ENCODE results near the gene S1PR4. TPM values are rescaled to one million over a fixed set of nuclear protein-coding genes. Genes with fewer than 3 reads are reported as not detected.

S1PR4 gene
- total RNA-seq (under 1 TPM; 0.33 to 0.96 (median 0.74) TPM), polyA plus RNA-seq (0.97 TPM)
- long read RNA-seq, donor 1, partial matches to known transcripts = 0 of 4 reads
- long read RNA-seq, donor 1, other reads (novel, unspliced or antisense) = 0 of 4 reads
- long read RNA-seq, donor 2 = 0 reads
- long read RNA-seq, donor 3 = 0 reads
- long read RNA-seq, donor 4 = 0 reads

DNA sequence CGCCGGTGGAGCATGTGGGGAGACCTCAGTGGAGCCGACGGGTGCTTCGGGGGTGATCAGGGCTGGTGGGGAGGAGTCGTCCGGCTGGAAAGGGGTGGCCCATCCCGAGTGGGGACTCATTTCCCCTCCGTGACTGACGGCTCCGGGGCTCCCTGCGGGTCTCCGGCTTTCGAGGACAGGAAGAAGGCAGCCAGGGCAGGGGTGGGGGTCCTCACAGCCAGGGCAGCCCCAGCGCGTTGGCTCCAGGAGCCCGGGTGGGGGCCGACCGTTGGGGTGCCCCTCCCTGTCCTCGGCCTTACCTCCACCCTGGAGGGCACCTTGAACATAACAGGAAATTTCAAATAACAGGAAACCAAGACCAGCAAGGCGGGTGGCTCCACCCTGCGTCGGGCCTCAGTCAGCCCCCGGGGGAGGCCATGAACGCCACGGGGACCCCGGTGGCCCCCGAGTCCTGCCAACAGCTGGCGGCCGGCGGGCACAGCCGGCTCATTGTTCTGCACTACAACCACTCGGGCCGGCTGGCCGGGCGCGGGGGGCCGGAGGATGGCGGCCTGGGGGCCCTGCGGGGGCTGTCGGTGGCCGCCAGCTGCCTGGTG, at the start of gene S1PR4:
Gene S1PR4 (plus strand): TSS at position 393 of the 596 bp plus-strand sequence. CDS start 24 bp downstream, at position 417.
- DNase-seq (peak in 1 of 3 donors; percentile 63), ATAC-seq (peak; percentile 25 to 49)
- no peak within 1 kb of the TSS for H3K27ac ChIP-seq (ENCODE audit: low read length)
- H3K27me3 ChIP-seq (ENCODE audit: control insufficient read depth, insufficient read depth) = no peaks in the 10 kb centered on the region
- no peaks in the 10 kb centered on the region for H3K4me1 ChIP-seq (ENCODE audit: control insufficient read depth, insufficient read depth, low read length)
- no peaks in the 10 kb centered on the region for H3K9me3 ChIP-seq (ENCODE audit: control insufficient read depth, low read length)
- intact Hi-C loops (cut with DNase I) = no loop called here
- 59% methylated on average over 42 of the region's 42 CpGs for WGBS
- no peak within 1 kb of the TSS for H3K4me3 ChIP-seq (ENCODE audit: low read length)

DNA sequence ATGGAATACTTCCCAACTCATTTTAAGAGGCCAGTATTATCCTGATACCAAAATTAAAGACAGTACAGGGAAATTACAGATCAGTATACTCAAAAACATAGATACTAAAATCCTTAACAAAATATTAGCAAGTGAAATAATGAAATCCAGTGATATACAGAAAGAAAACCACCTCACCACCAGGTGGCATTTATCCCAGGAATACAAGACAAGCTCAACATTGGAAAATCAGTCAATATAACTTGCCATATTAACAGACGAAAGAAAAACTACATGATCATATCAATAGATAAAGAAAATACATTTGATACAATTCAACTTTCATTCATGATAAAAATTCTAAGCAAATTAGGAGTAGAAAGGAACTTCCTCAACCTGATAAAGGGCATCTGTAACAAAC, 49.5 kb upstream of the S1PR4 start:
- ATAC-seq (no peak), DNase-seq (no peak)
- Histone ChIP-seq H3K4me3 (ENCODE audit: low read length) (no peak overlapping the region), H3K9me3 (ENCODE audit: control insufficient read depth, low read length) (no peaks in the 10 kb centered on the region), H3K4me1 (ENCODE audit: control insufficient read depth, insufficient read depth, low read length) (no peaks in the 10 kb centered on the region), H3K27ac (ENCODE audit: low read length) (no peak overlapping the region), H3K27me3 (ENCODE audit: control insufficient read depth, insufficient read depth) (no peaks in the 10 kb centered on the region)
- intact Hi-C loops (cut with DNase I) = loop anchor here in 1 of 4 donors (2.0 kb wide), 1 partner anchor 34 kb away; no protein-coding TSS in a partner anchor
- 25% methylated on average over 1 of the region's 1 CpG for WGBS

GRCh38 chr19:3131168-3131567, 47.4 kb upstream of the S1PR4 start:
- WGBS = 96% methylated on average over 24 of the region's 24 CpGs
- intact Hi-C loops (cut with DNase I) = no loop called here
- Histone ChIP-seq H3K4me3 (ENCODE audit: low read length) (no peak overlapping the region), H3K9me3 (ENCODE audit: control insufficient read depth, low read length) (no peaks in the 10 kb centered on the region), H3K27ac (ENCODE audit: low read length) (no peak overlapping the region), H3K4me1 (ENCODE audit: control insufficient read depth, insufficient read depth, low read length) (no peaks in the 10 kb centered on the region), H3K27me3 (ENCODE audit: control insufficient read depth, insufficient read depth) (no peaks in the 10 kb centered on the region)
- ATAC-seq = no peak
- DNase-seq = no peak

DNA sequence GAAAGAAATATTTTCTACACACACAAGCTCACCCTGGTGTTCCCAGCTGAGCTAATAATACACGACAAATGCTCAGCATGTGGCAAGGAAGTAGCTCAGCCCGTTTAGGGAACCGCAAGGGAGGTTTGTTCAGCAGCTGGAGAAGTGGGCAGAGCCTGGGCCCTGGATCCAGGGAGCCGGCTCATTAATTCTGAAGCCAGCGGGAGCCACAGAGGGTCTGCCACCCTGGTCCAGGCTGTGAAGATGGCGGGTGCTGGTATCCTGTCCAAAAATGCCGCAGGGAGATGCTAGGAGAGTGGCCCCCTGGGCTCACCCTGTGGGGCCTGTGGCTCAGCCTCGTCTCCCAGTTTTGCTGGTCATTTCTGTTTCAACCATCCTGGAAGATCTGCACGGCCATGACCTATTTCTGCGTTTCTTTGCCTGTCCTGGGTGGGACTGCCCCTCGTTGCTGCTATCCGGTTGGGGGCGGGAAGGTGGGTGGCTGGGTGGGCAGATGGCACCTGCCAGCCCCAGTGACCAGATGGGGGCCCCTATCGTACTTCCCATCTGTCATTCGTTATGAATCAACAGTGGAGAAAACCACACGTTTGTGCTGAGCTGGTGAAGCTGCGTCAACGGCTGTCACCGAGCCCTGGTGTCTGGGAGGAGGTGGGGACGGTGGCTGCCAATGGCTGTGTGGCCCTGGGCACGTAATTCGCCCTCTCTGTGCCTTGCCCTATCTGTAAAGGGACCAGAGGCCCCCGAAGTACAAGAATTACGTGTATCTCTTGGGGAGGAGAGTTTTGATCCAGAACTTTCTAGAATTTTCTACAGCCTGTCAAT, 45.4 kb upstream of the S1PR4 start:
- DNase-seq (peak in 2 of 3 donors; percentile 57 to 75), ATAC-seq (peak; percentile 49 to 56)
- no peaks in the 10 kb centered on the region for H3K9me3 ChIP-seq (ENCODE audit: control insufficient read depth, low read length)
- 46% methylated on average over 24 of the region's 24 CpGs for WGBS
- H3K27ac ChIP-seq (ENCODE audit: low read length) = no peak overlapping the region
- H3K4me3 ChIP-seq (ENCODE audit: low read length) = no peak overlapping the region
- no peaks in the 10 kb centered on the region for H3K4me1 ChIP-seq (ENCODE audit: control insufficient read depth, insufficient read depth, low read length)
- intact Hi-C loops (cut with DNase I) = no loop called here
- no peaks in the 10 kb centered on the region for H3K27me3 ChIP-seq (ENCODE audit: control insufficient read depth, insufficient read depth)

DNA sequence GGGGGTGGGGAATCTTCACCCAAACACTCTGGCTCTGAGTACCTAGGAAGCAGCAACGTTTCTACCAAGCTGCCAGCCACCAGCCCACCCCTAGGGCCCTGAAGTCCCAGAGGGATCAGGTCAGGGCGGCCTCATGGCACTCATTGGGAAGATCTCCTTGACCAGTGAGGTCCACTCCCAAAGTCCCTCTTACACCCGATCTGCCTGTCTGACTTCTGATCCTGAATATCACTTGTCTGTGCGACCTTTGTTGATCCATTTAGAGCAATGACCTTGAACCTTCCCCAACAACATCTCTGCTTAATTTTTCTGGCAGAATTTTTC, 44.8 kb upstream of the S1PR4 start:
- Histone ChIP-seq H3K4me3 (ENCODE audit: low read length) (no peak overlapping the region), H3K27ac (ENCODE audit: low read length) (no peak overlapping the region), H3K4me1 (ENCODE audit: control insufficient read depth, insufficient read depth, low read length) (no peaks in the 10 kb centered on the region), H3K27me3 (ENCODE audit: control insufficient read depth, insufficient read depth) (no peaks in the 10 kb centered on the region), H3K9me3 (ENCODE audit: control insufficient read depth, low read length) (no peaks in the 10 kb centered on the region)
- intact Hi-C loops (cut with DNase I) = no loop called here
- DNase-seq (no peak), ATAC-seq (no peak)
- WGBS = 73% methylated on average over 4 of the region's 4 CpGs

- Histone ChIP-seq H3K9me3 (ENCODE audit: control insufficient read depth, low read length) (no peaks in the 10 kb centered on the region), H3K27me3 (ENCODE audit: control insufficient read depth, insufficient read depth) (no peaks in the 10 kb centered on the region), H3K4me1 (ENCODE audit: control insufficient read depth, insufficient read depth, low read length) (no peaks in the 10 kb centered on the region), H3K4me3 (ENCODE audit: low read length) (peak within 1 kb of the TSS; percentile 21), H3K27ac (ENCODE audit: low read length) (no peak within 1 kb of the TSS)
- intact Hi-C loops (cut with DNase I) = no loop called here
- WGBS = 68% methylated on average over 40 of the region's 40 CpGs
- ATAC-seq (peak; percentile 14 to 34), DNase-seq (peak in 1 of 3 donors; percentile 74)
Measured at GRCh38 chr19:3135961-3136683, 42.4 kb upstream of the S1PR4 start, which contains the start of gene GNA15. Gene GNA15, plus strand, starts transcription at chr19:3136033. Its CDS starts 418 bp downstream, at chr19:3136451.

- Histone ChIP-seq H3K4me1 (ENCODE audit: control insufficient read depth, insufficient read depth, low read length) (no peaks in the 10 kb centered on the region), H3K9me3 (ENCODE audit: control insufficient read depth, low read length) (no peaks in the 10 kb centered on the region), H3K27me3 (ENCODE audit: control insufficient read depth, insufficient read depth) (no peaks in the 10 kb centered on the region), H3K27ac (ENCODE audit: low read length) (no peak overlapping the region), H3K4me3 (ENCODE audit: low read length) (no peak overlapping the region)
- intact Hi-C loops (cut with DNase I) = no loop called here
- ATAC-seq (peak; percentile 11 to 13), DNase-seq (peak in 2 of 3 donors; percentile 55 to 60)
- WGBS = 60% methylated on average over 16 of the region's 16 CpGs
Measured at GRCh38 chr19:3136684-3137055, 41.9 kb upstream of the S1PR4 start.

DNA sequence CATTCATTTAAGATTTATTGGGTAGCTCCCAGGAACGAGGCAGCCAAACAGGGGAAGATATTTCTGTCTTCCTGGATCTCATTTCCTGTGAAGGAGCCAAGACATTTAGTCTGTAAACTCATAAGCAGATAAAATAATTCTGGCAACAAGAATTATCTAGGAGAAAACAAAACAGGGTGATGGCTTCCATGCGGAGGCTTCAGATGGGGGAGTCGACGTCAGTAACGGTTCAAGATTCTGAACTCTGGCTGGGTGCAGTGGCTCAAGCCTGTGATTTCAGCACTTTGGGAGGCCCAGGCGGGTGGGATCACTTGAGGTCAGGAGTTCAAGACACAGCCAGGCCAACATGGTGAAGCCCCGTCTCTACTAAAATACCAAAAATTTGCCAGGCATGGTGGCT, 41.5 kb upstream of the S1PR4 start:
- H3K27ac ChIP-seq (ENCODE audit: low read length) = no peak overlapping the region
- no peak overlapping the region for H3K4me3 ChIP-seq (ENCODE audit: low read length)
- no peaks in the 10 kb centered on the region for H3K9me3 ChIP-seq (ENCODE audit: control insufficient read depth, low read length)
- peak; percentile 14 to 82 (median 78) for DNase-seq
- peak; percentile 48 to 53 for ATAC-seq
- intact Hi-C loops (cut with DNase I) = no loop called here
- H3K27me3 ChIP-seq (ENCODE audit: control insufficient read depth, insufficient read depth) = no peaks in the 10 kb centered on the region
- 25% methylated on average over 7 of the region's 7 CpGs for WGBS
- no peaks in the 10 kb centered on the region for H3K4me1 ChIP-seq (ENCODE audit: control insufficient read depth, insufficient read depth, low read length)

DNA sequence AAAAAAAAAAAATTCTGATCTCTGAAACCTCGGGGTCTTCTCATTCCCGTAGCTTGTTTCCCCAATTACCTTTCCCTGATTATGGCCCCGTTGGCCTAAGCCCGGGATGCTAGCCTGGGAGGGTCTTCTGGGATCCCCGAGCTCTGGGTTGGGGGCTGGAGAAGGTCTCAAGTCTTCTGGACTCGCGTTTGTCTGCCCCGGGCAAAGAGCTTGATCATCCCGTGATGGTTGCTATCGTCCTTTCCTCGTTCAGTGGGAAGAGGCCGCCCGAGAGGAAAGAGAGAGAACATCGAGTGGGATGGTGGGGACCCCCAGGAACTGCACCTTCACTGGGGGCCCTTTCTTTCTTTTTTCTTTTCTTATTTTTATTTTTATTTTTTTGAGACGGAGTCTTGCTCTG, 40.3 kb upstream of the S1PR4 start:
- ATAC-seq (no peak), DNase-seq (no peak)
- Histone ChIP-seq H3K4me1 (ENCODE audit: control insufficient read depth, insufficient read depth, low read length) (no peaks in the 10 kb centered on the region), H3K4me3 (ENCODE audit: low read length) (no peak overlapping the region), H3K27me3 (ENCODE audit: control insufficient read depth, insufficient read depth) (no peaks in the 10 kb centered on the region), H3K27ac (ENCODE audit: low read length) (no peak overlapping the region), H3K9me3 (ENCODE audit: control insufficient read depth, low read length) (no peaks in the 10 kb centered on the region)
- intact Hi-C loops (cut with DNase I) = no loop called here
- 75% methylated on average over 15 of the region's 15 CpGs for WGBS

- Histone ChIP-seq H3K9me3 (ENCODE audit: control insufficient read depth, low read length) (no peaks in the 10 kb centered on the region), H3K4me1 (ENCODE audit: control insufficient read depth, insufficient read depth, low read length) (no peaks in the 10 kb centered on the region), H3K27me3 (ENCODE audit: control insufficient read depth, insufficient read depth) (no peaks in the 10 kb centered on the region), H3K4me3 (ENCODE audit: low read length) (no peak overlapping the region), H3K27ac (ENCODE audit: low read length) (no peak overlapping the region)
- DNase-seq (no peak), ATAC-seq (no peak)
- intact Hi-C loops (cut with DNase I) = no loop called here
Measured at GRCh38 chr19:3140667-3141038, 37.9 kb upstream of the S1PR4 start.

GRCh38 chr19:3142292-3142670, 36.3 kb upstream of the S1PR4 start:
- WGBS = 43% methylated on average over 6 of the region's 6 CpGs
- Histone ChIP-seq H3K9me3 (ENCODE audit: control insufficient read depth, low read length) (no peaks in the 10 kb centered on the region), H3K27ac (ENCODE audit: low read length) (peak overlapping the region; percentile 49), H3K4me3 (ENCODE audit: low read length) (no peak overlapping the region), H3K4me1 (ENCODE audit: control insufficient read depth, insufficient read depth, low read length) (no peaks in the 10 kb centered on the region), H3K27me3 (ENCODE audit: control insufficient read depth, insufficient read depth) (no peaks in the 10 kb centered on the region)
- intact Hi-C loops (cut with DNase I) = no loop called here
- ATAC-seq (peak; percentile 34 to 75), DNase-seq (no peak)
